Thoracic aorta (tissue), 2 donors: Measurements from ENCODE around the gene ENTPD2. TPM values are rescaled to one million over a fixed set of nuclear protein-coding genes. Genes with fewer than 3 reads are reported as not detected.

Experiments used
- ATAC-seq: fragments of 150-250 bp; one replicate; pipeline ENCODE4 v1.8.0; 2017; ENCODE audit warnings: low read depth; ENCODE audit not compliant: insufficient number of reproducible peaks, low FRiP score
- DNase-seq: peaks from one replicate; pipeline ENCODE4 v3.0.0-alpha.2; 2020; ENCODE audit warnings: low spot score
- H3K27ac ChIP-seq, 2 donors: fragments of 200-600 bp; sonication (generic); 1 replicate in 1 of 2; 2 replicates in 1 of 2; pipeline ENCODE4 v1.5.1; 2016; ENCODE audit warnings: mild to moderate bottlenecking in 2 of 2, moderate library complexity in 2 of 2
- H3K27me3 ChIP-seq: fragments of 200-600 bp; sonication (generic); replicated peaks from 2 replicates; pipeline ENCODE4 v1.6.0; 2016; ENCODE audit warnings: mild to moderate bottlenecking; ENCODE audit not compliant: insufficient read depth
- H3K36me3 ChIP-seq: fragments of 200-600 bp; sonication (generic); one replicate; pipeline ENCODE4 v1.5.1; 2016
- H3K4me1 ChIP-seq, 2 donors: fragments of 200-600 bp; sonication (generic); 1 replicate in 1 of 2; 2 replicates in 1 of 2; pipeline versions ENCODE4 v1.5.1 to v1.6.0; 2016; ENCODE audit warnings: low read depth in 2 of 2, mild to moderate bottlenecking in 1 of 2; ENCODE audit not compliant: control insufficient read depth in 1 of 2
- H3K4me3 ChIP-seq: fragments of 200-600 bp; sonication (generic); 2 replicates; pipeline ENCODE4 v1.5.1; 2016; ENCODE audit warnings: mild to moderate bottlenecking
- H3K9me3 ChIP-seq: fragments of 200-600 bp; sonication (generic); 2 replicates; pipeline ENCODE4 v1.5.1; 2016
- CTCF ChIP-seq: fragments of 200-600 bp; sonication (generic); IDR thresholded peaks from one replicate; pipeline ENCODE4 v1.5.1; 2019; ENCODE audit warnings: antibody characterized with exemption
- total RNA-seq, 2 donors: library from RNA; depleted of rRNA; stranded (reverse); fragments of >200 nt; gene quantifications; one replicate each; pipeline versions ENCODE4 v1.1.0 to v1.2.3, GENCODE V29; 2016

ENTPD2 gene
- total RNA-seq, 2 donors from 2014 or later, result 0.92 to 0.95 TPM

GRCh38 chr9:137037483-137037882 lies 16.4 kb downstream of the ENTPD2 start:
- Histone ChIP-seq H3K9me3 (no peaks in the 10 kb centered on the region), H3K27ac (no peak overlapping the region), H3K36me3 (peaks cover 10% of the 10 kb centered on the region), H3K4me3 (no peak overlapping the region), H3K27me3 (no peaks in the 10 kb centered on the region), H3K4me1 (no peaks in the 10 kb centered on the region)
- no peak for TF ChIP-seq CTCF
- no peak for DNase-seq
- ATAC-seq, result no peak

- Histone ChIP-seq H3K4me1 (no peaks in the 10 kb centered on the region), H3K36me3 (peaks cover 10% of the 10 kb centered on the region), H3K27me3 (no peaks in the 10 kb centered on the region), H3K4me3 (no peak overlapping the region), H3K27ac (no peak overlapping the region), H3K9me3 (no peaks in the 10 kb centered on the region)
- TF ChIP-seq CTCF, result no peak
- ATAC-seq, result no peak
- no peak for DNase-seq
These were observed 16.8 kb downstream of the ENTPD2 start for GRCh38 chr9:137037035-137037434.

GRCh38 chr9:137035937-137036336 lies 17.9 kb downstream of the ENTPD2 start:
- ATAC-seq (no peak), DNase-seq (no peak)
- no peak overlapping the region for H3K4me3 ChIP-seq
- no peaks in the 10 kb centered on the region for H3K4me1 ChIP-seq
- TF ChIP-seq CTCF, result no peak
- H3K27me3 ChIP-seq, result no peaks in the 10 kb centered on the region
- no peak overlapping the region for H3K27ac ChIP-seq
- peaks cover 10% of the 10 kb centered on the region for H3K36me3 ChIP-seq
- no peaks in the 10 kb centered on the region for H3K9me3 ChIP-seq

GRCh38 chr9:137035507-137035834 lies 18.4 kb downstream of the ENTPD2 start:
- no peak overlapping the region for H3K4me3 ChIP-seq
- no peaks in the 10 kb centered on the region for H3K9me3 ChIP-seq
- H3K27ac ChIP-seq, result no peak overlapping the region
- H3K27me3 ChIP-seq, result no peaks in the 10 kb centered on the region
- no peak for ATAC-seq
- H3K4me1 ChIP-seq, result no peaks in the 10 kb centered on the region
- peaks cover 10% of the 10 kb centered on the region for H3K36me3 ChIP-seq
- TF ChIP-seq CTCF, result no peak
- no peak for DNase-seq

GRCh38 chr9:137034709-137035506 lies 19.0 kb downstream of the ENTPD2 start:
- no peak overlapping the region for H3K27ac ChIP-seq
- no peaks in the 10 kb centered on the region for H3K4me1 ChIP-seq
- no peak overlapping the region for H3K4me3 ChIP-seq
- ATAC-seq, result no peak
- H3K36me3 ChIP-seq, result peaks cover 9% of the 10 kb centered on the region
- H3K9me3 ChIP-seq, result no peaks in the 10 kb centered on the region
- TF ChIP-seq CTCF, result peak; percentile 89
- no peak for DNase-seq
- H3K27me3 ChIP-seq, result no peaks in the 10 kb centered on the region
